HG03520 (cell line): Measurements from ENCODE around the gene ASCC1.
"Not testable (repeated sequence)": the region's sequence is repeated elsewhere in the genome, so short reads cannot be mapped to it uniquely, and the experiment has no call there.

Source experiments
- ATAC-seq: cut with Tn5 transposase; IDR thresholded peaks from one replicate; pipeline ENCODE4 v1.9.1; 2021; ENCODE audit warnings: mild to moderate bottlenecking, moderate library complexity; ENCODE audit not compliant: unreplicated experiment

Gene ASCC1

DNA sequence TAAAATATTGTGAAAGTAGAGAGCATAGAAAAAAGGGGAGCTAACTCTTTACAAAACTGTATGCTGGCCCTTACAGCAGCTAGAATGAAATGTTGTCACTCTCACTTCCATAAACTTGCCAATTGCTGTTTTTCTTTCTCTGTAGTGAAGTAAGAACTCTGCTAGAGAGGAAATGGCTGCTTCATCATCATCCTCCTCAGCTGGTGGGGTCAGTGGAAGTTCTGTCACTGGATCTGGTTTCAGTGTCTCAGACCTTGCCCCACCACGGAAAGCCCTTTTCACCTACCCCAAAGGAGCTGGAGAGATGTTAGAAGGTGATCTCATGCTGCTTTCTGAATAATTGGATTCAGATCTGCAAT, 7.6 kb upstream of the ASCC1 start:
- ATAC-seq = no peak

- ATAC-seq = no peak
Observed at GRCh38 chr10:72221278-72221677, 5.2 kb upstream of the ASCC1 start.

DNA sequence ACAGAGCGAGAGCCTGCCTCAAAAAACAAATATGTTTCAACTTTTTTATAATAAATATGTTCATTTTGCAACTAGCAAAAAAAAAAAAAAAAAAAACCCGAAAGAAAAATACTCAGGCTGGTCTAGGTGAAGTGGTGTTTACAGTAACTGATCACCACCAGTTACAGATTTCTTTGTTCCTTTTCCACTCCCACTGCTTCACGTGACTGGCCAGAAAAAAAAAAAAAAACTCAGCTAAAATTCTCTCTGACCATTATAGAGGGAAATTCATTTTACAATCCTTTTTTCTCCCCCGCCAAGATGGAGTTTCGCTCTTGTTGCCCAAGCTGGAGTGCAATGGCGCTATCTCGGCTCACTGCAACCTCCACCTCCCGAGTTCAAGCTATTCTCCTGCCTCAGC, 4.6 kb upstream of the ASCC1 start:
- no peak for ATAC-seq

DNA sequence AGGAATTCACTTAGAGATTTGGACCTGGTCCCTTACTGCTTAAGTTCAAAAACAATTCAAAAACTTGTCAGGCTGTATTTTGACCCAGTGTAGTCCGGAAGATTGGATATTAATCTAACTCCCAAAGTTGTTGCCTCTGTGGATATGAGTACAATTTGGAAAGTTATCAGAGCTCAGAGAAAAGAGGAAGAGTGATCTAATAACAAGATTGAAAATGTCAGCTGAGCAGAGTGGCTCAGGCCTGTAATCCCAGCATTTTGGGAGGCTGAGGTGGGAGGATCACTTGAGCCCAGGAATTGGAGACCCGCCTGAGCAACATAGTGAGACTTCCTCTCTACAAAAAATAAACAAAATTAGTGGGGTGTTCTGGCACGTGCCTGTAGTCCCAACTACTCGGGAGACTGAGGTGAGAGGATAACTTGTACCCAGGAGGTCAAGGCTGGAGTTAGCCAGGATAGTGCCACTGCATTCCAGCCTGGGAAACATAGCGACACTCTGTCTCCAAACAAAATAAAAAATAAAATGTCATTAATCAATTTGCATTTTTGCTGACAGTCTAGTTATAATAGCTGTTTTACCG, 3.2 kb upstream of the ASCC1 start:
- ATAC-seq = no peak

DNA sequence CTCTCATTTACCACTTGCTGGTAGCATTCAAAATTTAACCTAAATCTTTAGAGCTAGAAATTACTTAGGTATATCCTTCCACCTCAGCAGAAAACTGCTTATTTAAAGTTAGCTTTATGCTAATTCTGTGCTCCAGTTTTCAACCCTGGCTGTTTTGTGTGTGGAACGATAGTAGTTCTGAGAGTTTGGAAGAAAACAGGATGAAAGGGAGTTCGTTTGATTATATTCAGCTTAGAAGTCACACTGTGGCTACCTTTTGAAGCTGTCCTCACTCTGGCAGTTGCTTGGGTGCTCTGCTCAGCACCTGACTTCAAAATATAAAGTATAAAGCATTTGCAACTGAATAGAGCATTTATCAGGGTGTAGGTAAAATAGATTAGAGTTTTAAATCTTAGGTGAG, 2.6 kb upstream of the ASCC1 start:
- ATAC-seq = no peak

DNA sequence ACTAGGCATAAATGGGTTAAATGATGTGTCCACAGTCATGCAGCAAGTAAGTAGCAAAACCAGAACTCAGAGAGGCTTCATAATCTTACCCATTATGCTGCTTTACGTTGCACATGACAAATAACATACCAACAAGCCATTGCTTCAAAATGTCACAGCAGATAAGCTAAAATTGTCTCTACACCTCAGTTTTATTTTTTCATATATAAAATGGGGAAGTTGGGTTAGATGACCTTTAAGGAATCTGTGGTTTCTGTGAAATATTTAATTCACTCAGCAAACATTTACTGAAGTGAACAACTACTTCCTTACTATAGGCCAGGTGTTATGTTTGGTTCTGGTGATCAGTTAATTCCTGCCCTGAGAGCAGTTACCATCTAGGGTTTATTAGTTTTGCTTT, 2.2 kb upstream of the ASCC1 start:
- ATAC-seq = no peak

GRCh38 chr10:72211832-72212231, 4.2 kb downstream of the ASCC1 start:
- not testable (repeated sequence) for ATAC-seq

GRCh38 chr10:72211381-72211780, 4.7 kb downstream of the ASCC1 start:
- ATAC-seq = not testable (repeated sequence)

- ATAC-seq = not testable (repeated sequence)
Observed at GRCh38 chr10:72208526-72208925, 7.5 kb downstream of the ASCC1 start.

- no peak for ATAC-seq
Observed at GRCh38 chr10:72206511-72207229, 9.4 kb downstream of the ASCC1 start.

GRCh38 chr10:72204724-72205123, 11.4 kb downstream of the ASCC1 start:
- ATAC-seq = no peak

DNA sequence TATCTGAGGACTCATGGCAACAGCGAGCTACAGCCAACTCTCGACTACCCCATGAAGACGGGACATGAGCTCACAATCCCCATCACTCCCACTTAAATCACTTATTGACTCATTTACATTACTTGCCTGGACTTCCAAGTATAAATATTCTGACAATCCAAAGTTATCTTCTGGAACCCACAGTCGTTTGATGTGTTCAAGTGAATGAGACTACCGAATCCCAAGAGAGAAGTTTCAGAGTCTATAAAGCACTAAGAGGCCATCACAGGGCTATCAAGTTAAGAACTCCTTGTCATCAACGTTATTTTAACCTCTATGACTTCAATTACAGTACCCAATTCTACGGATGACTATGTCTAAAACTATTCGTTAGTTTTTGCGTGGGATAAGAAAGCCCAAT, 11.8 kb downstream of the ASCC1 start:
- no peak for ATAC-seq

- no peak for ATAC-seq
Observed at GRCh38 chr10:72201293-72201692, 14.8 kb downstream of the ASCC1 start.

- no peak for ATAC-seq
Observed at GRCh38 chr10:72200883-72201282, 15.2 kb downstream of the ASCC1 start.

GRCh38 chr10:72194949-72195348, 21.1 kb downstream of the ASCC1 start:
- ATAC-seq = no peak

DNA sequence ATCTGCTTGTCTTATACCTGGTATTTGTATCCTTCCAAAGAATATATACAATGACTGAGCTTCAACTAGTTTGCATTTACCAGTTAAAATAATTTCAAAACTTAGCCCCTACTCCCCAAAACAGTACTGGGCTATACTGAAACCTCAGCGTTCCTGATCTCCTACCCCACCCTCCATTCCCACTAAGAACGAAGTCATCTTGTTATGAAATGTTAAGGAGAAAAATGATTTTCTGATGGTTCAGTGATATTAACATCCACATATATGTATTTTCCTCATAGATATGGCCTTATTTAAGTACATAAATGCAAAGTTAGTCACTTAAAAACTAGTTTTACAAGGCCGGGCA, 29.1 kb downstream of the ASCC1 start:
- ATAC-seq = no peak

- ATAC-seq = no peak
Observed at GRCh38 chr10:72186258-72186981, 29.7 kb downstream of the ASCC1 start.

GRCh38 chr10:72184156-72184555, 31.9 kb downstream of the ASCC1 start:
- no peak for ATAC-seq

GRCh38 chr10:72177454-72177853, 38.6 kb downstream of the ASCC1 start:
- ATAC-seq = no peak

- ATAC-seq = no peak
Observed at GRCh38 chr10:72176701-72177100, 39.4 kb downstream of the ASCC1 start.

DNA sequence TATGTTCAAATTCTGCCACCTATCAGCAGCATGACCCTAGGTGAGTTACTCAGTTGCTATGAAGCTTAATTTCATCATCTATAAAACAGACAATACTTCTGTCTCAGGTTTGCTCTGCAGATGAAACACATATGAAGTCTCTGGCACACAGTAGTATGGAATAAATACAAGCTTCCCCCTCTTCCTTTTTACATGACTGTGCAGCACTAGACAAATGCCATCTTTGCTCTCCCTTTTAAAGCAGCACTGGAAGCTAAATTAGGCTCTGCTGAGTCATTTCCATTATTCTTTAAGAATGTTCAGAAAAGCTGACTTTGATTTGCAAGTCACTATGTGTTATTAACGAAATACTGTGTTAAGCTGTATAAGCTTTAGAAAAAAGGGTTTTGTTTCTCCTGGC, 40.9 kb downstream of the ASCC1 start:
- no peak for ATAC-seq

DNA sequence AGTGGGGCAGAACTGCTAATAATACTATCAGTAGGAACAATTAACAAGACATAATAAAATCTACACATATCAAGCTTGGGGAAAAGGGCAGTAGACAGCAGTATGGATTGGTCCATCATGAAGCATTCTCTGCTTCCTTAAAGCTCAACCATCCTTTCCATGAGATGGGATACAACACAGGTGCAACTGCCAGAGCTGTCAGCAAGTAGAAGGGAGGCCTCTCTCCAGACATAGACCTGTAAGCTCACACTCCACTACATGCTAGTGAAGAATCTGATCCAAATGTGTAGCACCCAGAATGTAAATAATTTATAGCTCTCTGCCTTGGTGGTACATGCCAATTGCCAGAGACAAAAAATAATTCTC, 41.8 kb downstream of the ASCC1 start:
- ATAC-seq = no peak
